GM10266 (cell line): ENCODE measurements around the gene IRF3.
A peak's percentile ranks its signal among the peaks of the same experiment; 100 is the strongest.

Experiments
- DNase-seq: peaks from one replicate; pipeline ENCODE4 v3.0.0; 2012; ENCODE audit errors: extremely low spot score
- CTCF ChIP-seq: IDR thresholded peaks from 2 replicates; pipeline ENCODE4 v1.5.1; 2012; ENCODE audit warnings: mild to moderate bottlenecking, low read depth; ENCODE audit not compliant: control insufficient read depth, insufficient read depth; ENCODE audit errors: missing control alignments

The IRF3 gene

GRCh38 chr19:49676784-49677230 is 11.2 kb upstream of the IRF3 start:
- DNase-seq, result peak; percentile 98
- TF ChIP-seq CTCF, result no peak

- no peak for TF ChIP-seq CTCF
- peak; percentile 83 for DNase-seq
These were observed 10.6 kb upstream of the IRF3 start for GRCh38 chr19:49676136-49676783.

- TF ChIP-seq CTCF, result peak; percentile 98
- DNase-seq, result peak; percentile 92
These were observed 6.7 kb upstream of the IRF3 start for GRCh38 chr19:49672131-49672919.

GRCh38 chr19:49669516-49669915 is 3.9 kb upstream of the IRF3 start:
- DNase-seq, result no peak
- no peak for TF ChIP-seq CTCF

GRCh38 chr19:49667473-49667872 is 1.8 kb upstream of the IRF3 start:
- no peak for DNase-seq
- no peak for TF ChIP-seq CTCF

GRCh38 chr19:49666120-49666444 is 425 bp upstream of the IRF3 start:
- DNase-seq, result no peak
- TF ChIP-seq CTCF, result no peak

- no peak for DNase-seq
- no peak for TF ChIP-seq CTCF
These were observed 664 bp downstream of the IRF3 start for GRCh38 chr19:49665036-49665350.
